HEK293 (cell line): ENCODE measurements around the gene BLACAT1.

Experiments used
- CTCF ChIA-PET: fragments of 350-600 bp; formaldehyde crosslinking; extraction: SDS; loops from one replicate; lab custom pipeline; 2021; ENCODE audit warnings: antibody characterized with exemption; lab: Yijun Ruan, JAX
- POLR2A ChIA-PET: fragments of 300-600 bp; formaldehyde crosslinking; extraction: SDS; loops from one replicate; lab custom pipeline; 2020; ENCODE audit warnings: antibody characterized with exemption, inconsistent platforms; lab: Yijun Ruan, JAX
- H3K27ac ChIP-seq: fragments of 200-500 bp; sonication (Bioruptor generic); 2 replicates; pipeline ENCODE4 v1.5.1; 2014; ENCODE audit warnings: low read depth, low read length, control low read depth, inconsistent platforms; ENCODE audit errors: extremely low read depth
- H3K36me3 ChIP-seq, 2 experiments: fragments of 200-500 bp in 1 of 2; sonication (Bioruptor generic) in 1 of 2; 1 replicate in 1 of 2; 2 replicates in 1 of 2; pipeline ENCODE4 v1.5.1; 2014 to 2017; ENCODE audit warnings: inconsistent platforms in 2 of 2, low read length in 2 of 2; ENCODE audit not compliant: control insufficient read depth in 2 of 2, insufficient read depth in 1 of 2
- H3K4me1 ChIP-seq: fragments of 200-500 bp; sonication (Bioruptor generic); 2 replicates; pipeline ENCODE4 v1.5.1; 2014; ENCODE audit warnings: mild to moderate bottlenecking, low read length, inconsistent platforms; ENCODE audit not compliant: control insufficient read depth, insufficient read depth
- H3K4me3 ChIP-seq: 2 replicates; pipeline ENCODE4 v1.5.1; 2011; ENCODE audit warnings: low read depth, mild to moderate bottlenecking, control low read depth, low read length, moderate library complexity
- H3K9me3 ChIP-seq: fragments of 200-500 bp; sonication (Bioruptor generic); 2 replicates; pipeline ENCODE4 v1.5.1; 2014; ENCODE audit warnings: low read depth, low read length, inconsistent platforms; ENCODE audit not compliant: control insufficient read depth, insufficient read depth
- WT1 ChIP-seq: fragments of 450-650 bp; formaldehyde crosslinking; IDR thresholded peaks from 2 replicates; pipeline ENCODE4 v1.5.1; 2016; ENCODE audit warnings: missing biosample characterization, missing genetic modification characterization
- ZBTB17 ChIP-seq: fragments of 450-650 bp; formaldehyde crosslinking; IDR thresholded peaks from 2 replicates; pipeline ENCODE4 v1.5.1; 2016; ENCODE audit warnings: missing biosample characterization, missing genetic modification characterization
- ZFP37 ChIP-seq: fragments of 450-650 bp; formaldehyde crosslinking; IDR thresholded peaks from 2 replicates; pipeline ENCODE4 v1.5.1; 2016; ENCODE audit warnings: missing biosample characterization, missing genetic modification characterization
- ZNF114 ChIP-seq: fragments of 450-650 bp; formaldehyde crosslinking; IDR thresholded peaks from 2 replicates; pipeline ENCODE4 v1.5.0; 2017; ENCODE audit warnings: missing biosample characterization, missing genetic modification characterization
- ZNF146 ChIP-seq: fragments of 450-650 bp; formaldehyde crosslinking; IDR thresholded peaks from 2 replicates; pipeline ENCODE4 v1.5.1; 2016; ENCODE audit warnings: missing biosample characterization, missing genetic modification characterization
- ZNF19 ChIP-seq: fragments of 450-650 bp; formaldehyde crosslinking; IDR thresholded peaks from 2 replicates; pipeline ENCODE4; 2016; ENCODE audit warnings: missing biosample characterization, missing genetic modification characterization, low read depth
- ZNF266 ChIP-seq: fragments of 450-650 bp; formaldehyde crosslinking; IDR thresholded peaks from 2 replicates; pipeline ENCODE4 v1.5.1; 2016; ENCODE audit warnings: missing biosample characterization, missing genetic modification characterization, low read depth
- ZNF292 ChIP-seq: fragments of 450-650 bp; formaldehyde crosslinking; IDR thresholded peaks from 2 replicates; pipeline ENCODE4 v1.5.1; 2016; ENCODE audit warnings: low read depth, missing biosample characterization, missing genetic modification characterization, borderline replicate concordance
- ZNF548 ChIP-seq: fragments of 450-650 bp; formaldehyde crosslinking; IDR thresholded peaks from 2 replicates; pipeline ENCODE4 v1.5.1; 2016; ENCODE audit warnings: missing biosample characterization, missing genetic modification characterization
- ZNF654 ChIP-seq: fragments of 450-650 bp; formaldehyde crosslinking; IDR thresholded peaks from 2 replicates; pipeline ENCODE4 v1.5.1; 2016; ENCODE audit warnings: low read depth, missing biosample characterization, missing genetic modification characterization
- ZNF664 ChIP-seq: fragments of 450-650 bp; formaldehyde crosslinking; IDR thresholded peaks from 2 replicates; pipeline ENCODE4 v1.5.1; 2016; ENCODE audit warnings: missing biosample characterization, missing genetic modification characterization
- ZNF76 ChIP-seq: fragments of 450-650 bp; formaldehyde crosslinking; IDR thresholded peaks from 2 replicates; pipeline ENCODE4; 2016; ENCODE audit warnings: low read depth, missing biosample characterization, missing genetic modification characterization, borderline replicate concordance
- ZNF791 ChIP-seq: fragments of 450-650 bp; formaldehyde crosslinking; IDR thresholded peaks from 2 replicates; pipeline ENCODE4 v1.5.1; 2016; ENCODE audit warnings: missing biosample characterization, missing genetic modification characterization
- ZSCAN23 ChIP-seq: fragments of 450-650 bp; formaldehyde crosslinking; IDR thresholded peaks from 2 replicates; pipeline ENCODE4 v1.5.1; 2016; ENCODE audit warnings: missing biosample characterization, missing genetic modification characterization
- TF ChIP-seq, protein P1 (sequence below): fragments of 450-650 bp; formaldehyde crosslinking; IDR thresholded peaks from 2 replicates; pipeline ENCODE4 v1.5.1; 2016; ENCODE audit warnings: missing biosample characterization, missing genetic modification characterization
- TF ChIP-seq, protein P2 (sequence below): fragments of 450-650 bp; formaldehyde crosslinking; IDR thresholded peaks from 2 replicates; pipeline ENCODE4 v1.5.1; 2016; ENCODE audit warnings: missing biosample characterization, missing genetic modification characterization
- TF ChIP-seq, protein P3 (sequence below): fragments of 450-650 bp; formaldehyde crosslinking; IDR thresholded peaks from 2 replicates; pipeline ENCODE4 v1.5.1; 2017; ENCODE audit warnings: missing biosample characterization, missing genetic modification characterization
- TF ChIP-seq, protein P4 (sequence below): fragments of 450-650 bp; formaldehyde crosslinking; conservative IDR thresholded peaks from 2 replicates; pipeline ENCODE4 v1.5.1; 2016; ENCODE audit warnings: low read depth, missing biosample characterization, missing genetic modification characterization
- TF ChIP-seq, protein P5 (sequence below): fragments of 450-650 bp; formaldehyde crosslinking; IDR thresholded peaks from 2 replicates; pipeline ENCODE4 v1.5.1; 2016; ENCODE audit warnings: missing biosample characterization, missing genetic modification characterization

The BLACAT1 gene

DNA sequence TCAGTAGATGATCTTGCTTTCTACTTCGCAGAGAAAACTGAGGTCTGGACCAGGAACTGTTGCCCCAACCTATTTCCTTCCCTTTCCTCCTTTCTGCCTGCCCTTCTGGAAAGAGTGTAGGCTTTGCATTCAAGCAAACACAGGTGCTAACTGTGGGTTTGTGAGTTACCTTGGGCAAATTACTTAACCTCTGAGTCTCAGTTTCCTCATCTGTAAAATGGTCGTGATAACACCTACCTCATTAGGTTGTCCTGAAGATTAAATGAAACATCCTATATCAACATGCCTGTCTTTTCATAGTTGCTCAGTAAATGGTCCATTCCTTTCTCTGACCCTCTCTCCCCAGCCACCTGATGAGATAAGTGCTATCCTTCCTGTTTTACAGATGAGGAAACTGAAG, 9.5 kb upstream of the BLACAT1 start:
- TF ChIP-seq ZNF664 (tag by site-specific recombination) (0 out of 2 replicates have a peak, but pooled peaks have one; percentile 42), ZSCAN23 (tag by site-specific recombination) (no peak)
- TF ChIP-seq, protein P1, sequence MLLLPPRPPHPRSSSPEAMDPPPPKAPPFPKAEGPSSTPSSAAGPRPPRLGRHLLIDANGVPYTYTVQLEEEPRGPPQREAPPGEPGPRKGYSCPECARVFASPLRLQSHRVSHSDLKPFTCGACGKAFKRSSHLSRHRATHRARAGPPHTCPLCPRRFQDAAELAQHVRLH (tag by site-specific recombination) = 0 out of 2 replicates have a peak, but pooled peaks have one; percentile 20
- TF ChIP-seq, all 188 proteins: peak for 2
- H3K9me3 ChIP-seq = no peaks in the 10 kb centered on the region
- no peaks in the 10 kb centered on the region for H3K4me1 ChIP-seq
- H3K4me3 ChIP-seq = no peak overlapping the region
- no peaks in the 10 kb centered on the region for H3K36me3 ChIP-seq
- ChIA-PET POLR2A (no interaction called here), CTCF (interaction anchor here (1.4 kb wide), 1 partner anchor 19 kb away, joined by 3 read pairs; no protein-coding TSS in a partner anchor)
- no peak overlapping the region for H3K27ac ChIP-seq

DNA sequence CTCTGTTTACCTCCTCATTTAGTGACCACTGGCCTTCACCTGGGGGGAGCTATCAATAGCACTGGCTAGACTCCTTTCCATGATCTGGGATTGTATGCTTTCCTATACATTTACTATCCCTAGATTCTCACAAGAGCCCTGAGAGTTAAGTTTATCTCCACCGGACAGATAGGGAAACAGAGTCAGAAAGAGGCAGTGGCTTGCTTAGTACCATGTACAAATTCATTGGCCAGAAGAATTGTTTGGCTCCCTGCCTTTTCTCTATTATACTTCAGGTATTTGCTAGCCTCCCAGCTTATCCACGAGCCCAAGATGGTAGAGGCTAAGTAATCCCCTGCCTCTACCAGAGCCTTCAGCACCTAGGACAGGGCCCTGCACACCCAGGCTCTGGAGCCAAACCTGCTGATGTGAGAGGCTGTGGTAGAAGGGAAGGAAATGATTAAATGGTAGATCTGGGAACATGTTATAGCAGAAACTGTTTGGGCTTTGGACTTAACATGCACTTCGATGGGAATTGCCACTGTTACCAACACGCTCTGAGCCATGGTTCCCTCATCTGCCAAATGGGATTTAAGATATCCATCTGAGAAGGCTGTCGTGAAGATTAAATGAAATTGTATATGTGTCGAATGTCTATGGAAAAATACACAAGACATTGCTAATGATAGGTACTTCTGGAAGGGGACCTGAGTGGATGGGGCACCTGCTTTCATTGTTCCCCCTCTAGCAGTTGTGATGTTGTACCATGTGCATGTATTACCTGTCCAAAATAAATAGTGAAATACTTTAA, 3.1 kb upstream of the BLACAT1 start:
- H3K27ac ChIP-seq = no peak overlapping the region
- H3K4me1 ChIP-seq = no peaks in the 10 kb centered on the region; the same call in 1 of the 2 replicates
- no peaks in the 10 kb centered on the region for H3K36me3 ChIP-seq
- TF ChIP-seq ZNF548 (tag by site-specific recombination) = no peak
- no peak for TF ChIP-seq ZSCAN23 (tag by site-specific recombination)
- no peak for TF ChIP-seq ZFP37 (tag by site-specific recombination)
- TF ChIP-seq, protein P2, sequence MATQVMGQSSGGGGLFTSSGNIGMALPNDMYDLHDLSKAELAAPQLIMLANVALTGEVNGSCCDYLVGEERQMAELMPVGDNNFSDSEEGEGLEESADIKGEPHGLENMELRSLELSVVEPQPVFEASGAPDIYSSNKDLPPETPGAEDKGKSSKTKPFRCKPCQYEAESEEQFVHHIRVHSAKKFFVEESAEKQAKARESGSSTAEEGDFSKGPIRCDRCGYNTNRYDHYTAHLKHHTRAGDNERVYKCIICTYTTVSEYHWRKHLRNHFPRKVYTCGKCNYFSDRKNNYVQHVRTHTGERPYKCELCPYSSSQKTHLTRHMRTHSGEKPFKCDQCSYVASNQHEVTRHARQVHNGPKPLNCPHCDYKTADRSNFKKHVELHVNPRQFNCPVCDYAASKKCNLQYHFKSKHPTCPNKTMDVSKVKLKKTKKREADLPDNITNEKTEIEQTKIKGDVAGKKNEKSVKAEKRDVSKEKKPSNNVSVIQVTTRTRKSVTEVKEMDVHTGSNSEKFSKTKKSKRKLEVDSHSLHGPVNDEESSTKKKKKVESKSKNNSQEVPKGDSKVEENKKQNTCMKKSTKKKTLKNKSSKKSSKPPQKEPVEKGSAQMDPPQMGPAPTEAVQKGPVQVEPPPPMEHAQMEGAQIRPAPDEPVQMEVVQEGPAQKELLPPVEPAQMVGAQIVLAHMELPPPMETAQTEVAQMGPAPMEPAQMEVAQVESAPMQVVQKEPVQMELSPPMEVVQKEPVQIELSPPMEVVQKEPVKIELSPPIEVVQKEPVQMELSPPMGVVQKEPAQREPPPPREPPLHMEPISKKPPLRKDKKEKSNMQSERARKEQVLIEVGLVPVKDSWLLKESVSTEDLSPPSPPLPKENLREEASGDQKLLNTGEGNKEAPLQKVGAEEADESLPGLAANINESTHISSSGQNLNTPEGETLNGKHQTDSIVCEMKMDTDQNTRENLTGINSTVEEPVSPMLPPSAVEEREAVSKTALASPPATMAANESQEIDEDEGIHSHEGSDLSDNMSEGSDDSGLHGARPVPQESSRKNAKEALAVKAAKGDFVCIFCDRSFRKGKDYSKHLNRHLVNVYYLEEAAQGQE (tag by site-specific recombination) = peak; percentile 97
- TF ChIP-seq ZNF76 (tag by site-specific recombination) = no peak
- no peak for TF ChIP-seq WT1 (tag by site-specific recombination)
- TF ChIP-seq ZNF19 (tag by site-specific recombination) = no peak
- TF ChIP-seq ZBTB17 (tag by site-specific recombination) = 0 out of 2 replicates have a peak, but pooled peaks have one; percentile 17
- TF ChIP-seq, protein P3, sequence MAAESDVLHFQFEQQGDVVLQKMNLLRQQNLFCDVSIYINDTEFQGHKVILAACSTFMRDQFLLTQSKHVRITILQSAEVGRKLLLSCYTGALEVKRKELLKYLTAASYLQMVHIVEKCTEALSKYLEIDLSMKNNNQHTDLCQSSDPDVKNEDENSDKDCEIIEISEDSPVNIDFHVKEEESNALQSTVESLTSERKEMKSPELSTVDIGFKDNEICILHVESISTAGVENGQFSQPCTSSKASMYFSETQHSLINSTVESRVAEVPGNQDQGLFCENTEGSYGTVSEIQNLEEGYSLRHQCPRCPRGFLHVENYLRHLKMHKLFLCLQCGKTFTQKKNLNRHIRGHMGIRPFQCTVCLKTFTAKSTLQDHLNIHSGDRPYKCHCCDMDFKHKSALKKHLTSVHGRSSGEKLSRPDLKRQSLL = peak; percentile 93
- no peak for TF ChIP-seq ZNF292 (tag by site-specific recombination)
- TF ChIP-seq ZNF266 = no peak
- TF ChIP-seq ZNF791 (tag by site-specific recombination) = no peak
- no peak for TF ChIP-seq ZNF114 (tag by site-specific recombination)
- TF ChIP-seq, protein P4, sequence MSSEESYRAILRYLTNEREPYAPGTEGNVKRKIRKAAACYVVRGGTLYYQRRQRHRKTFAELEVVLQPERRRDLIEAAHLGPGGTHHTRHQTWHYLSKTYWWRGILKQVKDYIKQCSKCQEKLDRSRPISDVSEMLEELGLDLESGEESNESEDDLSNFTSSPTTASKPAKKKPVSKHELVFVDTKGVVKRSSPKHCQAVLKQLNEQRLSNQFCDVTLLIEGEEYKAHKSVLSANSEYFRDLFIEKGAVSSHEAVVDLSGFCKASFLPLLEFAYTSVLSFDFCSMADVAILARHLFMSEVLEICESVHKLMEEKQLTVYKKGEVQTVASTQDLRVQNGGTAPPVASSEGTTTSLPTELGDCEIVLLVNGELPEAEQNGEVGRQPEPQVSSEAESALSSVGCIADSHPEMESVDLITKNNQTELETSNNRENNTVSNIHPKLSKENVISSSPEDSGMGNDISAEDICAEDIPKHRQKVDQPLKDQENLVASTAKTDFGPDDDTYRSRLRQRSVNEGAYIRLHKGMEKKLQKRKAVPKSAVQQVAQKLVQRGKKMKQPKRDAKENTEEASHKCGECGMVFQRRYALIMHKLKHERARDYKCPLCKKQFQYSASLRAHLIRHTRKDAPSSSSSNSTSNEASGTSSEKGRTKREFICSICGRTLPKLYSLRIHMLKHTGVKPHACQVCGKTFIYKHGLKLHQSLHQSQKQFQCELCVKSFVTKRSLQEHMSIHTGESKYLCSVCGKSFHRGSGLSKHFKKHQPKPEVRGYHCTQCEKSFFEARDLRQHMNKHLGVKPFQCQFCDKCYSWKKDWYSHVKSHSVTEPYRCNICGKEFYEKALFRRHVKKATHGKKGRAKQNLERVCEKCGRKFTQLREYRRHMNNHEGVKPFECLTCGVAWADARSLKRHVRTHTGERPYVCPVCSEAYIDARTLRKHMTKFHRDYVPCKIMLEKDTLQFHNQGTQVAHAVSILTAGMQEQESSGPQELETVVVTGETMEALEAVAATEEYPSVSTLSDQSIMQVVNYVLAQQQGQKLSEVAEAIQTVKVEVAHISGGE (tag by site-specific recombination) = no peak
- TF ChIP-seq ZNF654 = no peak
- TF ChIP-seq ZNF146 = no peak
- TF ChIP-seq, protein P5, sequence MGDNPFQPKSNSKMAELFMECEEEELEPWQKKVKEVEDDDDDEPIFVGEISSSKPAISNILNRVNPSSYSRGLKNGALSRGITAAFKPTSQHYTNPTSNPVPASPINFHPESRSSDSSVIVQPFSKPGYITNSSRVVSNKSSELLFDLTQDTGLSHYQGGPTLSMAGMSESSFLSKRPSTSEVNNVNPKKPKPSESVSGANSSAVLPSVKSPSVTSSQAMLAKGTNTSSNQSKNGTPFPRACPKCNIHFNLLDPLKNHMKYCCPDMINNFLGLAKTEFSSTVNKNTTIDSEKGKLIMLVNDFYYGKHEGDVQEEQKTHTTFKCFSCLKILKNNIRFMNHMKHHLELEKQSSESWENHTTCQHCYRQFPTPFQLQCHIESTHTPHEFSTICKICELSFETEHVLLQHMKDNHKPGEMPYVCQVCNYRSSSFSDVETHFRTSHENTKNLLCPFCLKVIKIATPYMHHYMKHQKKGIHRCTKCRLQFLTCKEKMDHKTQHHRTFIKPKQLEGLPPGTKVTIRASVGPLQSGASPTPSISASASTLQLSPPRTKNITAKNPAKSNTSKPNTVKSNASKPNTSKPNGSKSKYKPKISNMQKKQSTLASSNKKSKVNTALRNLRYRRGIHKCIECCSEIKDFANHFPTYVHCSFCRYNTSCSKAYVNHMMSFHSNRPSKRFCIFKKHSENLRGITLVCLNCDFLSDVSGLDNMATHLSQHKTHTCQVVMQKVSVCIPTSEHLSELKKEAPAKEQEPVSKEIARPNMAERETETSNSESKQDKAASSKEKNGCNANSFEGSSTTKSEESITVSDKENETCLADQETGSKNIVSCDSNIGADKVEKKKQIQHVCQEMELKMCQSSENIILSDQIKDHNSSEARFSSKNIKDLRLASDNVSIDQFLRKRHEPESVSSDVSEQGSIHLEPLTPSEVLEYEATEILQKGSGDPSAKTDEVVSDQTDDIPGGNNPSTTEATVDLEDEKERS = no peak
- POLR2A ChIA-PET = no interaction called here
- H3K4me3 ChIP-seq = no peak overlapping the region
- no peaks in the 10 kb centered on the region for H3K9me3 ChIP-seq
- CTCF ChIA-PET = interaction anchor here (0.8 to 3.7 kb wide), 3 partner anchors 27 to 65 kb away, joined by 3 to 24 read pairs (median 4); no protein-coding TSS in a partner anchor
